ENCODE results near the gene PBRM1. TPM values are rescaled to one million over a fixed set of nuclear protein-coding genes. Genes with fewer than 3 reads are reported as not detected.

The PBRM1 gene
- total RNA-seq, 1 donor from 2014 or later = 78.3 TPM

- Mint-ChIP-seq H3K4me3 (ENCODE audit: unreplicated experiment) (no peak overlapping the region), H3K36me3 (ENCODE audit: unreplicated experiment) (peaks cover 12% of the 10 kb centered on the region), H3K9me3 (ENCODE audit: unreplicated experiment) (no peaks in the 10 kb centered on the region), H3K27me3 (ENCODE audit: unreplicated experiment) (no peaks in the 10 kb centered on the region), H3K4me1 (ENCODE audit: unreplicated experiment) (peaks cover 7% of the 10 kb centered on the region), H3K27ac (ENCODE audit: unreplicated experiment) (no peak overlapping the region)
- no peak for TF ChIP-seq CTCF (IDR thresholded peaks at IDR 0.05)
- no peak for DNase-seq (ENCODE audit: extremely low spot score, unreplicated experiment)
Measured at GRCh38 chr3:52495777-52496602, 189.7 kb downstream of the PBRM1 start.

Other genes with a start within 250 kb of the PBRM1 start
- not detected in 2 replicates for gene SEMA3G, start 240.8 kb downstream of the PBRM1 start, total RNA-seq
- 0.60 TPM in 1 of 2 replicates, not detected in the other for gene TNNC1, start 231.9 kb downstream of the PBRM1 start, total RNA-seq
- 130 and 138 TPM in 2 replicates for gene NISCH, start 230.3 kb downstream of the PBRM1 start, total RNA-seq
- not detected in 2 replicates for gene STAB1, start 190.6 kb downstream of the PBRM1 start, total RNA-seq
- 178 and 188 TPM in 2 replicates for gene NT5DC2, start 152.1 kb downstream of the PBRM1 start, total RNA-seq
- gene UQCC5, start 149.3 kb downstream of the PBRM1 start, total RNA-seq = 18.4 and 18.6 TPM in 2 replicates
- gene GNL3, start 119 bp upstream of the PBRM1 start, total RNA-seq = 65.8 and 69.8 TPM in 2 replicates
- 86.3 and 97.4 TPM in 2 replicates for gene GLT8D1, start 19.9 kb upstream of the PBRM1 start, total RNA-seq
- gene SPCS1, start 20.2 kb upstream of the PBRM1 start, total RNA-seq = 120 and 124 TPM in 2 replicates
- gene NEK4, start 85.0 kb upstream of the PBRM1 start, total RNA-seq = 17.3 and 23.1 TPM in 2 replicates
- gene ITIH1, start 91.7 kb upstream of the PBRM1 start, total RNA-seq = not detected in 2 replicates
- gene ITIH3, start 108.9 kb upstream of the PBRM1 start, total RNA-seq = 0.59 and 0.78 TPM in 2 replicates
- gene ITIH4, start 144.8 kb upstream of the PBRM1 start, total RNA-seq = 7.1 and 7.2 TPM in 2 replicates
- 2.0 and 6.2 TPM in 2 replicates for gene MUSTN1, start 149.1 kb upstream of the PBRM1 start, total RNA-seq
- gene STIMATE, start 211.6 kb upstream of the PBRM1 start, total RNA-seq = 22.9 and 25.3 TPM in 2 replicates